NCI-H526 (cell line): ENCODE results near the gene EFNA1.
"Not testable (repeated sequence)": the region's sequence is repeated elsewhere in the genome, so short reads cannot be mapped to it uniquely, and the experiment has no call there.

ENCODE experiments used
- DNase-seq, 2 experiments: peaks; one replicate each; lab custom pipeline; 2025; lab: John Stamatoyannopoulos, UW

Gene EFNA1

GRCh38 chr1:155145491-155145890 is 17.8 kb downstream of the EFNA1 start:
- DNase-seq = no peak

- not testable (repeated sequence) for DNase-seq
These were observed 28.4 kb downstream of the EFNA1 start for GRCh38 chr1:155155996-155156643.

- DNase-seq = no peak
These were observed 31.3 kb downstream of the EFNA1 start for GRCh38 chr1:155158991-155159390.

- DNase-seq = no peak
These were observed 32.5 kb downstream of the EFNA1 start for GRCh38 chr1:155160128-155160527.

GRCh38 chr1:155162631-155163030 is 35.0 kb downstream of the EFNA1 start:
- not testable (repeated sequence) for DNase-seq

GRCh38 chr1:155163785-155164184 is 36.1 kb downstream of the EFNA1 start:
- DNase-seq = not testable (repeated sequence)

GRCh38 chr1:155164625-155165024 is 36.9 kb downstream of the EFNA1 start:
- not testable (repeated sequence) for DNase-seq

GRCh38 chr1:155166051-155166470 is 38.4 kb downstream of the EFNA1 start:
- no peak for DNase-seq

- peak in 1 of 2 experiments; percentile 69 for DNase-seq
These were observed 38.9 kb downstream of the EFNA1 start for GRCh38 chr1:155166471-155167165.

- peak; percentile 96 to 99 for DNase-seq
These were observed 39.8 kb downstream of the EFNA1 start for GRCh38 chr1:155167166-155168104.

GRCh38 chr1:155168105-155168445 is 40.4 kb downstream of the EFNA1 start:
- DNase-seq = not testable (repeated sequence)

- DNase-seq = no peak
These were observed 41.0 kb downstream of the EFNA1 start for GRCh38 chr1:155168456-155169210.

- DNase-seq = no peak
These were observed 41.9 kb downstream of the EFNA1 start for GRCh38 chr1:155169541-155169940.

- no peak for DNase-seq
These were observed 42.6 kb downstream of the EFNA1 start for GRCh38 chr1:155170101-155170785.

- no peak for DNase-seq
These were observed 43.1 kb downstream of the EFNA1 start for GRCh38 chr1:155170806-155171205.

GRCh38 chr1:155171836-155172731 is 44.4 kb downstream of the EFNA1 start:
- DNase-seq = no peak

- DNase-seq = peak; percentile 99 to 100
These were observed 45.2 kb downstream of the EFNA1 start, which contains the start of gene KRTCAP2 for GRCh38 chr1:155172732-155173477. Gene KRTCAP2, minus strand, starts transcription at chr1:155173304. Its CDS starts 80 bp downstream, at chr1:155173224.

GRCh38 chr1:155173478-155174323 is 46.0 kb downstream of the EFNA1 start, which contains the start of gene TRIM46:
Gene TRIM46, plus strand, starts transcription at chr1:155173849. Its CDS starts 118 bp downstream, at chr1:155173967.
- peak; percentile 84 to 93 for DNase-seq
